Mesenchymal stem cell (in vitro differentiated cells and primary cell): ENCODE data around the gene KIF23.
A peak's percentile ranks its signal among the peaks of the same experiment; 100 is the strongest.

Source experiments
- DNase-seq: peaks from one replicate; pipeline ENCODE4 v3.0.0-alpha.2; 2013
- H2AFZ ChIP-seq: one replicate; pipeline ENCODE4 v1.6.1; 2013; ENCODE audit warnings: low read depth, mild to moderate bottlenecking, control low read depth, inconsistent platforms, low read length, moderate library complexity
- H2AK5ac ChIP-seq: 2 replicates; pipeline ENCODE4 v1.6.1; 2013; ENCODE audit warnings: low read length, moderate library complexity, mild to moderate bottlenecking, inconsistent platforms; ENCODE audit not compliant: severe bottlenecking
- H2BK120ac ChIP-seq: one replicate; pipeline ENCODE4 v1.6.1; 2013; ENCODE audit warnings: low read depth, mild to moderate bottlenecking, inconsistent platforms, low read length, moderate library complexity
- H2BK12ac ChIP-seq, 2 experiments: one replicate each; pipeline ENCODE4 v1.6.1; 2013; ENCODE audit warnings: inconsistent platforms in 2 of 2, low read length in 2 of 2, mild to moderate bottlenecking in 2 of 2, moderate library complexity in 2 of 2, control low read depth in 1 of 2
- H2BK15ac ChIP-seq: one replicate; pipeline ENCODE4 v1.6.1; 2013; ENCODE audit warnings: mild to moderate bottlenecking, low read depth, inconsistent platforms; ENCODE audit not compliant: poor library complexity, severe bottlenecking
- H2BK5ac ChIP-seq: 2 replicates; pipeline ENCODE4 v1.6.1; 2013; ENCODE audit warnings: low read depth, mild to moderate bottlenecking, low read length, control low read depth, inconsistent platforms; ENCODE audit not compliant: poor library complexity, severe bottlenecking
- H3K14ac ChIP-seq, 2 experiments: one replicate each; pipeline ENCODE4 v1.6.1; 2013; ENCODE audit warnings: inconsistent platforms in 2 of 2, low read length in 2 of 2, control low read depth in 1 of 2, mild to moderate bottlenecking in 1 of 2, moderate library complexity in 1 of 2
- H3K18ac ChIP-seq, 2 experiments: one replicate each; pipeline ENCODE4 v1.6.1; 2013; ENCODE audit warnings: inconsistent platforms in 2 of 2, low read length in 2 of 2, control low read depth in 1 of 2, low read depth in 1 of 2, mild to moderate bottlenecking in 1 of 2
- H3K23ac ChIP-seq, 2 experiments: one replicate each; pipeline ENCODE4 v1.6.1; 2013; ENCODE audit warnings: inconsistent platforms in 2 of 2, low read length in 2 of 2, mild to moderate bottlenecking in 2 of 2, moderate library complexity in 2 of 2, control low read depth in 1 of 2
- H3K27ac ChIP-seq: 2 replicates; pipeline ENCODE4 v1.5.1; 2013; ENCODE audit warnings: mild to moderate bottlenecking, moderate library complexity, low read length, control low read depth, inconsistent platforms; ENCODE audit not compliant: poor library complexity, severe bottlenecking
- H3K27me3 ChIP-seq, 2 experiments: 2 replicates each; pipeline versions ENCODE4 v1.6.1 to v1.7.0; 2013; ENCODE audit warnings: low read length in 2 of 2, mild to moderate bottlenecking in 2 of 2, moderate library complexity in 2 of 2, control low read depth in 1 of 2, inconsistent platforms in 1 of 2; ENCODE audit not compliant: control insufficient read depth in 1 of 2, insufficient read depth in 1 of 2
- H3K36me3 ChIP-seq, 2 experiments: 2 replicates each; pipeline versions ENCODE4 v1.6.1 to v1.7.0; 2013; ENCODE audit warnings: low read length in 2 of 2, control low read depth in 1 of 2, inconsistent platforms in 1 of 2, low read depth in 1 of 2, mild to moderate bottlenecking in 1 of 2; ENCODE audit not compliant: insufficient read depth in 2 of 2, control insufficient read depth in 1 of 2
- H3K4ac ChIP-seq, 2 experiments: one replicate each; pipeline ENCODE4 v1.6.1; 2013; ENCODE audit warnings: inconsistent platforms in 2 of 2, low read length in 2 of 2, mild to moderate bottlenecking in 2 of 2, moderate library complexity in 2 of 2, control low read depth in 1 of 2, low read depth in 1 of 2
- H3K4me1 ChIP-seq: 2 replicates; pipeline ENCODE4 v1.6.1; 2013; ENCODE audit warnings: low read depth, low read length, control low read depth; ENCODE audit not compliant: control insufficient read depth, insufficient read depth
- H3K4me2 ChIP-seq: 2 replicates; pipeline ENCODE4 v1.6.1; 2013; ENCODE audit warnings: low read length, mild to moderate bottlenecking, inconsistent platforms; ENCODE audit not compliant: poor library complexity, severe bottlenecking
- H3K4me3 ChIP-seq, 2 experiments: 2 replicates each; pipeline versions ENCODE4 v1.5.1 to v1.7.0; 2013; ENCODE audit warnings: low read length in 2 of 2, mild to moderate bottlenecking in 2 of 2, control low read depth in 1 of 2, low read depth in 1 of 2; ENCODE audit not compliant: insufficient read depth in 1 of 2
- H3K79me1 ChIP-seq: replicated peaks from 2 replicates; pipeline ENCODE4 v1.6.1; 2013; ENCODE audit warnings: mild to moderate bottlenecking, control low read depth, low read length, inconsistent platforms; ENCODE audit not compliant: poor library complexity, severe bottlenecking
- H3K9ac ChIP-seq: 2 replicates; pipeline ENCODE4 v1.7.0; 2013; ENCODE audit warnings: mild to moderate bottlenecking, low read length, moderate library complexity
- H3K9me3 ChIP-seq: 2 replicates; pipeline ENCODE4 v1.7.0; 2013; ENCODE audit warnings: mild to moderate bottlenecking, low read length; ENCODE audit not compliant: control insufficient read depth
- H4K8ac ChIP-seq: one replicate; pipeline ENCODE4 v1.6.1; 2013; ENCODE audit warnings: inconsistent platforms, mild to moderate bottlenecking, low read length, moderate library complexity
- H4K91ac ChIP-seq: one replicate; pipeline ENCODE4 v1.6.1; 2013; ENCODE audit warnings: mild to moderate bottlenecking, low read length, inconsistent platforms
- WGBS: methylation state at CpG from one replicate; pipeline ENCODE4 v1.1.7; 2013; ENCODE audit warnings: mixed read lengths; 5-methylcytosine and 5-hydroxymethylcytosine counted together

KIF23 gene

GRCh38 chr15:69472562-69472961, 58.4 kb downstream of the KIF23 start:
- Histone ChIP-seq H4K8ac (no peak overlapping the region), H3K18ac (no peak overlapping the region), H3K9ac (no peak overlapping the region), H3K36me3 (no peaks in the 10 kb centered on the region), H3K4me2 (no peak overlapping the region), H4K91ac (no peak overlapping the region), H3K4ac (no peak overlapping the region), H3K4me1 (peaks cover 24% of the 10 kb centered on the region), H3K27me3 (peaks cover 0 to 17% of the 10 kb centered on the region in 2 experiments), H2AK5ac (no peak overlapping the region), H3K14ac (no peak overlapping the region), H3K79me1 (no peaks in the 10 kb centered on the region), H2BK15ac (no peak overlapping the region), H3K9me3 (no peaks in the 10 kb centered on the region), H3K27ac (no peak overlapping the region), H3K4me3 (no peak overlapping the region), H2BK120ac (no peak overlapping the region), H3K23ac (no peak overlapping the region), H2AFZ (no peak overlapping the region), H2BK5ac (no peak overlapping the region), H2BK12ac (no peak overlapping the region)
- 27% methylated on average over 1 of the region's 6 CpGs for WGBS
- no peak for DNase-seq

DNA sequence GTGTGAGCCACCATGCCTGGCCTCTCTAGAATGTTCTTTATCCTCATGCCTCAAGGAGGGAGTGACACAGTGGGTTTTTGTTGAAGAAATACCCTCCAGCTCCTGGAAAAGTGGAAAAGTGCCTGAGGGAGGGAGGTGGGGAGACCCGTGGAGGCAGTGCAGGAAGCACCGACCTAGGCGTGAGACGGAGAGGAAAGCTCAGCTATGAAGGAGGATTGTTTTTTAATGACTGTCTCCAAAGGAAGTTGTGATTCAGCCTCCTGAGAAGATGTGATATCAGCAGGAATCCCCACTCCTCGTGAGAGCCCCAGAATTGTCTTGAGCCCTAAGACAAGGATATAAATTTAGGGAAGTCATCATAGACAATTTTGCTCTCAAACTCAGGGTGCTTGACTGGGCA, 60.1 kb downstream of the KIF23 start:
- peaks cover 11% of the 10 kb centered on the region for H3K4me1 ChIP-seq
- WGBS = 9% methylated on average over 5 of the region's 5 CpGs
- no peak overlapping the region for H2BK12ac ChIP-seq
- H2BK5ac ChIP-seq = no peak overlapping the region
- no peak overlapping the region for H4K8ac ChIP-seq
- H2BK15ac ChIP-seq = no peak overlapping the region
- no peak overlapping the region for H3K4ac ChIP-seq
- H3K4me2 ChIP-seq = no peak overlapping the region
- no peak overlapping the region for H3K14ac ChIP-seq
- H3K36me3 ChIP-seq = no peaks in the 10 kb centered on the region
- H3K4me3 ChIP-seq = no peak overlapping the region
- peaks cover 7 to 27% of the 10 kb centered on the region in 2 experiments for H3K27me3 ChIP-seq
- no peak overlapping the region for H2AK5ac ChIP-seq
- H2BK120ac ChIP-seq = no peak overlapping the region
- no peak overlapping the region for H3K18ac ChIP-seq
- H4K91ac ChIP-seq = no peak overlapping the region
- no peak overlapping the region for H3K23ac ChIP-seq
- no peak overlapping the region for H3K9ac ChIP-seq
- no peaks in the 10 kb centered on the region for H3K9me3 ChIP-seq
- DNase-seq = peak; percentile 58
- H3K79me1 ChIP-seq = no peaks in the 10 kb centered on the region
- no peak overlapping the region for H2AFZ ChIP-seq
- H3K27ac ChIP-seq = no peak overlapping the region

GRCh38 chr15:69474846-69475455, 60.8 kb downstream of the KIF23 start:
- Histone ChIP-seq H3K27me3 (peaks cover 9 to 33% of the 10 kb centered on the region in 2 experiments), H4K91ac (no peak overlapping the region), H2BK12ac (no peak overlapping the region), H4K8ac (no peak overlapping the region), H2AFZ (no peak overlapping the region), H3K4ac (no peak overlapping the region), H3K36me3 (no peaks in the 10 kb centered on the region), H3K9me3 (peaks cover 4% of the 10 kb centered on the region), H3K23ac (no peak overlapping the region), H2BK120ac (no peak overlapping the region), H3K18ac (no peak overlapping the region), H2AK5ac (no peak overlapping the region), H2BK15ac (no peak overlapping the region), H3K79me1 (no peaks in the 10 kb centered on the region), H3K9ac (no peak overlapping the region), H2BK5ac (no peak overlapping the region), H3K4me2 (no peak overlapping the region), H3K27ac (no peak overlapping the region), H3K4me1 (peaks cover 5% of the 10 kb centered on the region), H3K14ac (no peak overlapping the region), H3K4me3 (no peak overlapping the region)
- 57% methylated on average over 7 of the region's 7 CpGs for WGBS
- DNase-seq = peak; percentile 42

DNA sequence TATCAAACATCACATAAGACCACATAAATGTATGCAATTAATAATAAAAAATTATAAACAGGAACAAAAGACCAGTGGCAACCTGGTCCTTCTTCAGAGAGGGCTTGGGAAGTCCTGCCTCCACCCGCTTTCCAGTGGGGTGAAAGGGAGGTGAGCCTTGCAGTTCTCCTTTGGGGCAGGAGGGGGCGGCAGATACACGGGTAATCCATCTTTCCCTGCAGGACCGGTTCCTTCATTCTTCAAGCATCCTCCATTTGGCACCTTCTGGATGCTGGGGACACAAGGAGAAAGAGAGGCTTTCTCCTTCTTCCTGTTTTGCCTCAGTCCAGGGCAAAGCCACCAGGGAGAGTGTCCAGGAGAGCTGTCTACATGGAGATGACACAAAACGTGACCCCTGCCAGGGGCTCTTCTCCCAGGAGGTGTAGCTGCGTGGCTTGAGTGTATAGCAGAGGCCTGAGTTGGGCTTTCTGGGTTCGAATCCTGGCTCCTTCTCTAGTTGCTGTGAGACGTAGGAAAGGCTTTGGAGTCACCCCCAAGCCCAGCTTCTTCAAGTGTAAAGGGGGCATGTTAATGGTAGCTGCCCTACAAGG, 61.7 kb downstream of the KIF23 start:
- Histone ChIP-seq H2AFZ (no peak overlapping the region), H4K8ac (no peak overlapping the region), H2BK15ac (no peak overlapping the region), H3K27ac (no peak overlapping the region), H3K27me3 (peaks cover 9 to 32% of the 10 kb centered on the region in 2 experiments), H2BK12ac (no peak overlapping the region), H3K4me2 (no peak overlapping the region), H3K79me1 (no peaks in the 10 kb centered on the region), H3K18ac (no peak overlapping the region), H3K4ac (no peak overlapping the region), H3K9ac (no peak overlapping the region), H2AK5ac (no peak overlapping the region), H3K9me3 (peaks cover 10% of the 10 kb centered on the region), H2BK120ac (no peak overlapping the region), H3K36me3 (no peaks in the 10 kb centered on the region), H4K91ac (no peak overlapping the region), H2BK5ac (no peak overlapping the region), H3K4me3 (no peak overlapping the region), H3K23ac (no peak overlapping the region), H3K4me1 (peaks cover 5% of the 10 kb centered on the region), H3K14ac (no peak overlapping the region)
- DNase-seq = peak; percentile 72
- WGBS = 44% methylated on average over 8 of the region's 8 CpGs
